Activated CD8-positive, alpha-beta memory T cell treated with anti-CD3 and anti-CD28 coated beads for 1 hour (primary cell): ENCODE results near the gene ROCK2.
"Not testable (repeated sequence)": the region's sequence is repeated elsewhere in the genome, so short reads cannot be mapped to it uniquely, and the experiment has no call there.

ENCODE experiments used
- DNase-seq, 2 donors: peaks; one replicate each; pipeline ENCODE4 v3.0.0-alpha.2; 2020; ENCODE audit warnings: low read depth in 1 of 2; ENCODE audit errors: extremely low read depth in 1 of 2

Gene ROCK2

DNA sequence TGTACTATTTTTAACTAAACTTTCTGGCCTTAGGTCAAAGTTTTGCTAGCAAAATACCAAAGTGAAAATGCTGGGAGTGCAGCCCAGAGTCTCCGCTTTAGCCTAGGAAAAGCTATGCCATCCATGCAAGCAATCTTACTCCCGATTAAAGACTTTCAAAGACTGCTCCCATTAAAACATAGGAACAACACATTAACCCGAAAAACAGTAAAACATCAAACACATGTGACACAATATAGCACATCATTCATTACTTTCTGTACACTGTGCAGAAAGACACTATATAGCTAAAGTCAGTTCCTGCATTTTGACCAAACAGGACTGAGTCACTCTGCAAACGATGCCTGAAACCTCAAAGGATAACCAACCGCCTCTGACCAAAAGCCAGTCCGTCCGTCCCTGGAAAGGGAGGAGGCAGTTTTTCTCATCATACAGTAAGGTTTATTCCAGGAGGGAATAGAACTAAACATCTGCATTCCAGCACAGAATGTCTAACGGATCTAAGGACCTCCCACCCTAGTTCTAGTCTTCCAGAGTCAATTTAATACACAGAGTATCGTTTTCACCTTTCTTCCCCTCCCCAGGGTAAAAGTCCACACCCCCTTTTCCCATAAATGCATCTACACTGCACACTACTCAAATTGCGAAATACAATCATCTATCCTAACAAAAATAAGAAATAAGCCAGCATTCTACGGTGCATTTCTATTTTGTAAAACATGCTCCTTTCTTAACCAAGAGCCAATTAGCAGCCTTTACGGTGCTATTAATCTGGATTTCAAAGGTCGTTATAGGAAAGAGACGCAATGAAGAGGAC lies 1.7 kb downstream of the ROCK2 start:
- no peak for DNase-seq

DNA sequence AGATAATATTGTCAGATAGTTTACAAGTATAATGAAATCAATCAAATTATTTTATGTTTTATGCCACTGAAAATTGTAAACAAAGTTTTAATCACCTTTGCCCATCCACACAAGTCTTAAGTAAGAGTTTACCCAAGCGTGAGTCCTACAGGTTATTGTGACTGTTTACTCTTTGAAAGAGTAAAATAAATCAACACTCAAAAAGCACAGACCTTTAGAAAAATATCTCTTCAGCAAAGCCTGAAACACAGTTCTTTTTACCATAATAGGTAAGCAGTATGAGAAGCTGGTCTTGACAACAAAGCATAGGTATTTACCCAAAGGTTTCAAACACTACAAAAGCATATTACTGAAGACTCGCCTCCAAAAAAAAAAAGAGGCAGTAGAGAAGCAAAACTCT lies 3.7 kb downstream of the ROCK2 start:
- DNase-seq, result no peak

DNA sequence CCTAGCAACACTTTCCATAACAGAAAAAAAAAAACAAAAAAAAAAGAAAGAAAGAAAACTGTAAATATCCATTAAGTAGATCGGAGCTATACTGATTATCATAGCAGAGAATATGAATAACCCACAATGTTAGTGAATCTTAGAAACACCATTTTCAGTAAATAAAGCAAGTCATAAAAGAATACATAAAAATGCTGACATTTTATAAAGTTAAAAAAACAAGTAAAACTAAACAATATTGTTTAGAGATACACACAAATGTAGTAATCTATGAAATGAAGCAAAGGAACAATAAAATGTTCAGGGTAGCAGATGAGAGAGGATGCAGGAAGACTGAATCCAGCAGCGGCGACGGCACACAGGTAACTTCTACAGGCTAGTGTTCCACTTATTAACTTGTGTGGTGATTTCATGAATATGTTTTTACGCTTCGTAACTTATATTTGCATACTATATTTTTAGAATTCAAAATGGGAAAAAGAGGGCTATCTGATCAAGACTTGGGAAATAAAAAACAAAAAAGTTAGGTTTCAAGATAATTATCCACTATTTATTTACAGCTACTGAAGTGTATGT lies 4.8 kb downstream of the ROCK2 start:
- no peak for DNase-seq

DNA sequence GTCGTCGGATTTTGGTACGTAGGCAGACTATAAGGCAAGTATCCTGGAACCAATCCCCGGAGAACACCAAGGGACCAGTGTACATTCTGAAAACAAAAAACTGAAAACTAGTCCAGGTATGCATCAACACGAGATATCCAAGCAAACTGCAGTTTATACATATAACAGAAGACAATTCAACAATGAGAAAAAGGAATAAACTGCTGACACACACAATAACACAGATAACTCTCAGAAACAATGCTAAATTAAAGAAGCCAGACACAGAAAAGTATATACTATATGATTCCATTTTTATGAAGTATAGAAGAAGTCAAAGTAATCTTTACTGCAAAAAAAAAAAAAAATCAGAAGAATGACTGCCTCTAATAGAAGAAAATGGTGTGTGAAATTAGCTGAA lies 5.9 kb downstream of the ROCK2 start:
- DNase-seq, result no peak

DNA sequence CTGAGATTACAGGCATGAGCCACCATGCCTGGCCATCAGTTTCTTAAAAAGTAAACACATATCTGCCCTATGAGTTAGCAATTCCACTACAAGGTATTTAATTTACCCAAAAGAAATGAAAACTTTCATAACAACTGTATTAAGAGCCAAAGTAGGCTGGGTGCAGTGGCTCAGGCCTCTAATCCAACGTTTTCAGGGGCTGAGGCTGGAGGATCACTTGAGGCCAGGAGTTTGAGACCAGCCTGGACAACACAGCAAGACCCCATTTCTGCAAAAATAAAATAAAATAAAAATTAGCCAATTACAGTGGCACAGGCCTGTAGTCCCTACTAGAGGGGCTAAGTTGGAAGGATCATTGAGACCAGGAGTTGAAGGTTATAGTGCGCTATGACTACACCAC lies 6.5 kb downstream of the ROCK2 start:
- no peak for DNase-seq

DNA sequence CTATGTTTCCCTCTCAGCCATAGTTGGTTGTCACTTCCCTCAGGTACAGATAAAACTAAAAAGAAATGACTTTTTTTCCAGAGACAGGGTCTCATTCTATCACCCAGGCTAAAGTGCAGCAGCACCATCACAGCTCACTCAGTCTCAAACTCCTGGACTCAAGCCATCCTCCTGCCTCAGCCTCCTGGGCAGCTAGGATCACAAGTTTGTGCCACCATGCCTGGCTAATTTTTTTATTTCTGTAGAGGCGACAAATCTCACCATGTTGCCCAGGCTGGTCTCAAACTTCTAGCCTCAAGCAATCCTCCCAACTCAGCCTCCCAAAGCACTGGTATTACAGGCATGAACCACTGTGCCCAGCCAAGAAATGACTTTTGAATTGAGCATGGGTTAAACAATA lies 8.2 kb downstream of the ROCK2 start:
- no peak for DNase-seq

DNA sequence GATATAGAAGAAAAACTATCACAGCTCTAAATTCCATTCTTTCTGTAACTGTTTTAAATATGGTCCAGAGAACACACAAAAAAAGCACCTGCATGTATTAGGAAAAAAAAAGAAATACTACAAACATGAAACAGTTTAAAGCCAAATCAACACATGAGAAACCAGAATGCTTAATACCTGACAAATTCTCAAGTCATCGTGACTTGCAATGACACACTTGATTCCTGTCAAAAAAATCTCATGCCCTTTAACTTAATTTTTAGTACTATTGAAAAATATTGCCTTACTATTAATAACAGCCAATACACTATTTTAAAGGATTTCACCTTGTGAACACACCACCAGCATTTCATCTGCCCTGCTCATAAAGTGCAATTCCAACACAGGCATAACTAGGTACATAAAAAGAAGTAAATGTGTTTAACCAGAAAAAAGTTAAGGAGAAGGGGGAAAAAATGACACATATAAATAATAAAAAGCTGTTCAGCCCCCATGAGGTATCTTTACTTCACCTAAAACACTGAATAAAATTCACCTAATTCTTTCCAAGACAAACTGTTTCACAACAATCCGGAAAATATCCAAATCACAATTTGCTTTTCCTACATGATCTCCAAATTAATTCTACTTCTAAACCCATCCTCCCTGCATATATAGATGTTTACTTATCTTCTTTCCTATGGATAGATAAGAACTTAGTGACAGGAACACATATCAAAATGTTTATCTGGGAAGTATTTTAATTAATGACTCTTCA lies 10.8 kb downstream of the ROCK2 start:
- DNase-seq, result no peak

DNA sequence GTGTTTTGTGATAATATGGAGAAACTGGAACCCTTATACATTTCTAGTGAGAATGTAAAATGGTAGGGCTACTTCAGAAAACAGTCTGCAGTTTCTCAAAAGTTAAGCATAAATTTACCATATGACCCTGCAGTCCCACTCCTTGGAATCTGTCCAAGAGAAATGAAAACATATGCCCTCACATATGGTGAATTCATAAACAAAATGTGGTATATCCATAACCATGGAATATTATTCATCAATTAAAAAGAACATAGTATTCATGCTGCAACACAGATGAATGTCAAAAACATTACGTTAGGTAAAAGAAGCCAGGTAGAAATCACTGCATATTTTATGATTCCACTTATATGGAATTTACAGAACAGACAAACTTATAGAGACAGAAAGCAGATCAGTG lies 11.8 kb downstream of the ROCK2 start:
- DNase-seq, result no peak

DNA sequence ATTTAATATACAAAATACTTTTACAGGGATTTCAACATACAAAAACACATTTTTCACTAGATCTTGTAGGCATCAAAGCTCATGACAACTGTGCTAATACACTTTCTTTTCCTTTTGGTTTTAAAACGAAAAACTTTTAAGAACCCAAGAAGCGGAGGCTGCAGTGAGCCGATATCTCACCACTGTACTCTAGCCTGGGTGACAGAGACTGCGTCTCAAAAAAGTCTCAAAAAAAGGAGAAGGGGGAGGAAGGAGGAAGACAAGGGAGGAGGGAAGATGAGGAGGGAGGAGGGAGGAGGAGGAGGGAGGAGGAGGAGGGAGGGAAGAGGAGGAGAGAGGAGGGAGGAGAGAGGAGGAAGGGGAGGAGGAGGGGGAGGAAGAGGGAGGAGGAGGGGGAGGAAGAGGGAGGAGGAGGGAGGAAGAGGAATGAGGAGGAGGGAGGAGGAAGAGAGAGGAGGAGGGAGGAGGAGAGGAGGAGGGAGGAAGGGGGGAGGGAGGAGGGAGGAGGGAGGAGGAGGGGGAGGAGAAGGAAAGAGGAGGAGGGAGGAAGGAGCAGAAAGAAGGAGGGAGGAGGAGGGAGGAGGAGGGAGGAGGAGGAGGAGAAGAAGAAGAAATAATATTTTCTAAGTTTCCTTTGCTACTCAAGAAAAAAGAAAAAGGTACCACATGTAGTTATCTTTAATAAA lies 13.8 kb downstream of the ROCK2 start:
- DNase-seq, result no peak

DNA sequence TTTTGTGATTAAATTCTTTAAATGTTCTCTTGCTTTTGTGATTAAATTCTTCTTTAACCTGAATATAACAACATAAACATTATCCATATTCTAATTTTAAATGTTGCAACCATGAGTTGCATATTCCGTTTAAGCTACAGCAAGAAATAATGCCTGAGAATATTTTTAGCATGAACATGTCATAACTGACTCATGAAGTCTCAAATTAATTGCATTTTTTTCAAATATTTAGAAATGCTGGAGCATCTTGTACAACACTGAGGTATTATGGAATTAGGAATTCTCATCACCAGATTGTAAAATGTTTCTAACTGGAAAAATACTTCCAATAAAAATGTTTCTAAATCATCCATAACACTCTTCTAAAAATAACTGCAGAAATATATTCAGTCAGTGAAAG lies 14.7 kb downstream of the ROCK2 start:
- DNase-seq, result no peak

DNA sequence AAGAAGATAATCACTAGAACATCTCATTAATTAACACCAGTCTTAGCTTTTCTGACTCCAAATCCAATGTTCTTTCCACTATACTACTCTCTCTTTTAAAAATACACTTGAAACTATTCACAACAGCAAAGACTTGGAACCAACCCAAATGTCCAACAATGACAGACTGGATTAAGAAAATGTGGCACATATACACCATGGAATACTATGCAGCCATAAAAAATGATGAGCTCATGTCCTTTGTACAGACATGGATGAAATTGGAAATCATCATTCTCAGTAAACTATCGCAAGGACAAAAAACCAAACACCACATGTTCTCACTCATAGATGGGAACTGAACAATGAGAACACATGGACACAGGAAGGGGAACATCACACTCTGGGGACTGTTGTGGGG lies 15.9 kb downstream of the ROCK2 start:
- not testable (repeated sequence) for DNase-seq

DNA sequence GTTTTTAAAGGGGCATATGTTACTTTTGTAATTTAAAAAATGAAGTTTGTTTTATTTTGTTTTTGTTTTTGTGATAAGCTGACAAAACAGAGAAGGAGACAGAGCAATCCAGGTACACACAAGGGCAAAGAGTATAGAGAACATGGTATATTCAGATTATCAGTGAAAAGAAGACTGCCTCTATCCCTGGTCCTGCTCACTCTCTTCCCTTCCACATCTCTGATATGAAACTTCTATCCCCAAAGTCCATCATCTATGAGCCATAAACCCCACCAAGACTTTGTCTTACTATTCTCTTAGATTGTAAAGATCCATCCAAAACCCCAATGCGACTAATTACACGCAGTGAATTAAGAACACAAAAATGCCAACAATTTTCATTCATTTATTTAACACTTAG lies 16.6 kb downstream of the ROCK2 start:
- no peak for DNase-seq

DNA sequence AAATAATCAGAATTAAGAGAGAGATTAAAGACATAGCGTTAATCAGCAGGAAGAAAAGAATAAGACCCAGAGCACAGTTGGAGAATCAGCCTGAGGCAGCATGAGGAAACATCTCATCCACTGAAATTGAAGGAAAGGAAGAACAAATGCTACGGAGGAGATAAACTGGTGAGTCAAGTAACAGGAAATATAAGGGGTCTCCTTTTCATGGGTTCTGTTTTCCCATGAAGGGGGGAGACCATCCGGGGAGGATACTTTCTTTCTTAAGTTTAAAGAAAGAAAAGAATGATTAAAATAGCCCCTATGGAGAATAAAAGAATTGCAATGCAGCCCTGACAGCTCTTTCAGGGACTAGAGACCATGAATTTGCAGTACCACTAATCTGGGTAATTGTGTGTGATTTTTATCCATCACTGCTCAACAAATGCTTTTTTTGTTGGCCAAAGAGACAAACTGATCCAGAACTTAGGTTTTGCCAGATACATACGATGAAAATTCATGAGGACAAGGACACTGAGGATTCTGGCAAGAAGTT lies 17.7 kb downstream of the ROCK2 start:
- no peak for DNase-seq

DNA sequence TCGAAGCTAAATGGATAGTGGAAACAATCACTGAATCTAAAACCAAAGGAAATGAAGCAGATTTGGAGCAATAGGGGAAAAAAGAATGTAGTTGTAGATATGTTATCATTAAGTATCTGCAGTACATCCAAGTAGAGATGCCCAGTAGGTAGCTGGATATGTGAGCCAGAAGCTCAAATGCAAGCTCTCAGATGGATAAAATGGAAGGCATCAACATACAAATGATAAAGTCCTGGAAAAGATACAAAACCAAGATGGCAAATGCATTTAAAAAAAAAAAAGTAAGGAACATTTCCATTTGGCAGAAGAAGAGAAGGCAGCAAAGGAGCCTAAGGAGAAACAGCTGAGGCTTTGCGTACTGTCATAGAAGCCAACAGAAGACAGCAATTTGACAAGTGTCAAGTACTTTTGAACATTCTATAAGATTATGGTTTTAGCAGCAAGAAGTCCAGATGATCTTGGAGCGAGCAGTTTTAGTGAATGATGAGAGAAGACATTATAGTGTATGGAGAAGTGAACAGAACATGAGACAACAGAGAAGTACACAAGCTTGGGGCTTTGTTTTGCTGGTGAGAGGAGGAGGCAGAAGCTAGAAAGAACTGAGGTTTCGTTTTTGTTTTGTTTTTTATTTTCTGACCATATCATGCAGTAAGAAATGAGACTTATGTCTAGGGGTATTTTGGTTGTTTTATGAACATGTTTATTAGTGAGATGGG lies 18.3 kb downstream of the ROCK2 start:
- no peak for DNase-seq

DNA sequence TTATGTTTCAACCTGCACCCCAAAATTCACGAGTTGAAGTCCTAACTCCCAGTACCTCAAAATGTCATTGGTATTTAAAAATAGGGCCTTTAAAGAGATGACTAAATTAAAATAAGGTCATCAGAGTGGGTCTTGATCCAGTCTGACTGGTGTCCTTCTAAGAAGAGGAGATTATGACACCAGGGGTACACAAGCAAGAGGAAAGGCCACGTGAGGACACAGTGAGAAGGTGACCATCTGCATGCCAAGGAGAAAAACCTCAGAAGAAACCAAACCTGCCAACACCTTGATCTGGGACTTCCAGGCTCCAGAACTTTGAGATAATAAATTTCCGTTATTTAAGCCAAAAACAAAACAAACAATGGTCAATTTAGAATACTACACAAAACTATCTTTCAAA lies 22.6 kb downstream of the ROCK2 start:
- no peak for DNase-seq

DNA sequence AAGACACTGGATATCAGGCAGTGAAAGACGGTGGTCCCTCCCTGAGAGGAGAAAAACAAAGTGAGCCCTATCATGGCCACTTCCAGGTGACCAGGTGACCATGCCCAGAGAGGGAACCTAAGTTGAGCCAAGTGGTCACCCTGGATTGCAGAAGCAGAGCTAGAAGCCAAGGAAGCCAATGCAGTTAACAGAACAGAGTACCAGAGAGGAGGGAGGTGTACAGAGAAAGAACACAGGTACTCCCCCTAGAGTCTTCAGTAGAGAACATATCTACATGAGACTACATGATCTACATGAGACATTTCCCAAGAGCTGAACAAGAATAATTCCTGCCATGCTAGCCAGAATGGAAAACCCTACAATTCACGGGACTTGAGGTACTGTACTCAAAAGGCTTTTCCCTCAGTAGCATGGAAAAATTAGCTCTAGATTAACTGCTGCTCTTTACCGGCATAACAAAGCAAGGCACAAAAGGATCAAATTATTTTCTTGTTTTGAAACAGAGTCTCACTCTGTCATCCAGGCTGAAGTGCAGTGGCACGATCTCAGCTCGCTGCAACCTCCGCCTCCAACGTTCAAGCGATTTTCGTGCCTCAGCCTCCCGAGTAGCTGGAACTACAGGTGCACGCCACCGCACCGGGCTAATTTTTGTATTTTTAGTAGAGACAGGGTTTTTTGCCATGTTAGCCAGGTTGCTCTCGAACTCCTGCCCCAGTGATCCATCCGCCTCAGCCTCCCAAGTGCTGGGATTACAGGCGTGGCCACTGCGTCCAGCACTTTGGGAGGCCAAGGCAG lies 23.5 kb downstream of the ROCK2 start:
- no peak for DNase-seq

DNA sequence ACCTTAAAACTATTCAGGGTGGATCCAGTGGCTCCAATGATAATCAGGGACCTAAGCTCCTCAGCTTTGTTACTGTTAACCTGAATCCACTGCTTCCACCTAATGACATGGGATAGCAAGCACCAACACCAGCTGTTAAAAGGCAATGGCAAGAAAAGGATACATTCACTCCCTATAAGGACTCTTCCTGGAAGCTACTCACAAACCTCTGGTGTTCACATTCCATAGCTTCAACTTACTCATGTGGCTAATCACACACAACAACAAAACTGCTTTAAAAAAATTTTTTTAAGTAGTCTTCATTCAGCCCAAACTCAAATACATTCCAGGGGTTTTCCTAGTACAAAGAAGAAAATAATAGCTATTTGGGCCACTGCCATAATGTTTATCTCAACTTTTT lies 24.5 kb downstream of the ROCK2 start:
- DNase-seq, result no peak

DNA sequence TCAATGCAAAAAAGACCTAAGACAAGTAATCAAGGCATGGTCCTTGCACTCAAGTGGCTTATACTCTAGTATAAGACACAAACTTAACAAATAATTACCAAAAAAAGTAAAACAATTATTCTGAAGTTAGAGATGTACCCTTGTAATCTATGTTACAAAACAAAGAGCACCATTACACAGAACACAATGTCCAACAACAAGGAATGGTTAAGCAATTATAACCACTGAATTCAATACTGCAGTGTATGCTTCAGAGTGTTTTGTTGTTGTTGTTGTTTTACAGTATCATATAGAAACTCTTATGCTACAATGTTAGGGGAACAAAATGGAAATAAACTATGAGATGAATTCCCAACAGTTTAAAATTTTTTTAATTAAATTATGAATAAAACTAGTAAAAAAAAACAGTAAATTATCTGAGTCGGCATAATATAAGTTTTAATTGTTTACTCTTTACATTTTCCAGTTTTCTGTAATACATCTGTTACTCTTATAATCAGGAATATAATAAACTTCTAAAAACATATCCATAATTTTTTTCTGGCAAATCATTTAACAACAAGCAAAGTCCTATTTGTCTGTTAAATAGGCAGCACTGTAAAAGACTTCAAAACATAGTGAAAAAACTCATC lies 29.2 kb downstream of the ROCK2 start:
- DNase-seq, result no peak

DNA sequence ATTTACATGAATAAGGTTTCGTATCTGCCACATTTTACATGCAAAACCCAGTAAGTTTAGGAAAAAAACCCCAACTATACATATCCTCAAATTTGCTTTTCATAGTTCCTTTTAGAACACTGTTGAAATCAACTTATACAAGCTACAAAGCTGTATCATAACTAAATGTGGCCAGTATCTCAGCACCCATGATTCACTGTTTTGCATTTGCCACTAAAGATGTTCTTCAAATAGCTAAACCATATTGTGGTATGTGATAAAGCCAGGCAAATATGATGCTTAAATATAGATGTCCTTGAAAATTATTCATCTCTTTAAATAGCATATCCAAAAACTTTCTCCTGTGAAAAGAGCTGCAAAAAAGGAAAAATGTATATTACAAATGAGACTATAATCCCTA lies 29.9 kb downstream of the ROCK2 start:
- no peak for DNase-seq
